Right atrium auricular region (tissue), 2 donors: ENCODE results near the gene INPP5A. TPM values are rescaled to one million over a fixed set of nuclear protein-coding genes. Genes with fewer than 3 reads are reported as not detected.

ENCODE experiments used
- DNase-seq: peaks from one replicate; pipeline ENCODE4 v3.0.0-alpha.2; 2019; ENCODE audit warnings: low spot score
- H3K27ac ChIP-seq, 2 donors: fragments of 200-600 bp; sonication (generic); 1 replicate in 1 of 2; 2 replicates in 1 of 2; pipeline ENCODE4 v1.5.1; 2016 to 2019
- H3K27me3 ChIP-seq, 2 donors: fragments of 200-600 bp; sonication (generic); one replicate each; pipeline versions ENCODE4 v1.5.1 to v1.6.0; 2017 to 2019
- H3K36me3 ChIP-seq: fragments of 200-600 bp; sonication (generic); one replicate; pipeline ENCODE4 v1.5.1; 2016
- H3K4me1 ChIP-seq, 2 donors: fragments of 200-600 bp; sonication (generic); one replicate each; pipeline versions ENCODE4 v1.5.1 to v1.6.0; 2017 to 2019
- H3K4me3 ChIP-seq, 2 donors: fragments of 200-600 bp; sonication (generic); 1 replicate in 1 of 2; 2 replicates in 1 of 2; pipeline ENCODE4 v1.5.1; 2017 to 2019; ENCODE audit warnings: mild to moderate bottlenecking in 1 of 2, moderate library complexity in 1 of 2
- H3K9me3 ChIP-seq, 2 donors: fragments of 200-600 bp; sonication (generic); one replicate each; pipeline ENCODE4 v1.5.1; 2019
- total RNA-seq, 2 donors: library from RNA; depleted of rRNA; stranded (reverse); fragments of >200 nt; gene quantifications; one replicate each; pipeline ENCODE4 v1.1.0, GENCODE V29; 2016
- TF ChIP-seq, protein P1 (sequence below), 2 donors: fragments of 200-600 bp; sonication (generic); IDR thresholded peaks; one replicate each; pipeline ENCODE4 v1.5.1; 2019; ENCODE audit warnings: antibody characterized with exemption in 2 of 2

The INPP5A gene
- total RNA-seq, 2 donors from 2014 or later: 116 to 143 TPM

DNA sequence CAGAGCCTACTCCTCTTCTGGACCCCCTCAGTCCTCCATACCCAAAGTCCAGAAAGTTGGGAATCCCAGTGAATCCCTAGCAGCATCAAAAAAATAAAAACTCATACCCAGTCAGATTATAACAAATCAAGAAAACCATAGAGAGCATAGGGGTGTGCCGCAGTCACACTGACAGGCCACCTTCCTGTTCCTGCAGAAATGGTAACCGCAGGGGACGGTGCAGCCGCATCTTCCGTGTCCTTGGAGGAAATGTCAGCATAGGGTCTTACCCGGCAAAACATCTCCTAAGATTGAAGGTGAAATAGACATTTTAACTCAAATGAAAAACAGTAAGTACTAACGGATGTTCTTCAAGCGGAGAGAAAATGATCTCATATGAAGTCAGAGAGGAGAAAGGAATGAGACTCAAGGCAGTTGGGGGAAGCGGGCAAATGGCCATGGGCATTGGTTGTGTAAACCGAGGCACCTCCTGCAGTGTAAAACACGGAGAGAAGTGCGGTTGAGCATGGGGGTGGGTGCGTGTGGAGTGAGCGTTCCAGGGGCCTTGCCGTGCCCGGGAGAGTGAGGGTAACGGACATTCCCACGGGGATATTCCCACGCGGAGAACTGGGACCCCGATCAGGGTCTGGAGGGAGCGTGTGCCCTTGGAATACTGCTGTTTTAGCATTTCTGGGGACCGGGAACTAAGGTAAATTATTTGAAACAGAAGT, 137.6 kb downstream of the INPP5A start:
- H3K27me3 ChIP-seq: no peaks in the 10 kb centered on the region
- DNase-seq: no peak
- TF ChIP-seq, protein P1, sequence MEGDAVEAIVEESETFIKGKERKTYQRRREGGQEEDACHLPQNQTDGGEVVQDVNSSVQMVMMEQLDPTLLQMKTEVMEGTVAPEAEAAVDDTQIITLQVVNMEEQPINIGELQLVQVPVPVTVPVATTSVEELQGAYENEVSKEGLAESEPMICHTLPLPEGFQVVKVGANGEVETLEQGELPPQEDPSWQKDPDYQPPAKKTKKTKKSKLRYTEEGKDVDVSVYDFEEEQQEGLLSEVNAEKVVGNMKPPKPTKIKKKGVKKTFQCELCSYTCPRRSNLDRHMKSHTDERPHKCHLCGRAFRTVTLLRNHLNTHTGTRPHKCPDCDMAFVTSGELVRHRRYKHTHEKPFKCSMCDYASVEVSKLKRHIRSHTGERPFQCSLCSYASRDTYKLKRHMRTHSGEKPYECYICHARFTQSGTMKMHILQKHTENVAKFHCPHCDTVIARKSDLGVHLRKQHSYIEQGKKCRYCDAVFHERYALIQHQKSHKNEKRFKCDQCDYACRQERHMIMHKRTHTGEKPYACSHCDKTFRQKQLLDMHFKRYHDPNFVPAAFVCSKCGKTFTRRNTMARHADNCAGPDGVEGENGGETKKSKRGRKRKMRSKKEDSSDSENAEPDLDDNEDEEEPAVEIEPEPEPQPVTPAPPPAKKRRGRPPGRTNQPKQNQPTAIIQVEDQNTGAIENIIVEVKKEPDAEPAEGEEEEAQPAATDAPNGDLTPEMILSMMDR (IDR thresholded peaks at IDR 0.05): no peak

DNA sequence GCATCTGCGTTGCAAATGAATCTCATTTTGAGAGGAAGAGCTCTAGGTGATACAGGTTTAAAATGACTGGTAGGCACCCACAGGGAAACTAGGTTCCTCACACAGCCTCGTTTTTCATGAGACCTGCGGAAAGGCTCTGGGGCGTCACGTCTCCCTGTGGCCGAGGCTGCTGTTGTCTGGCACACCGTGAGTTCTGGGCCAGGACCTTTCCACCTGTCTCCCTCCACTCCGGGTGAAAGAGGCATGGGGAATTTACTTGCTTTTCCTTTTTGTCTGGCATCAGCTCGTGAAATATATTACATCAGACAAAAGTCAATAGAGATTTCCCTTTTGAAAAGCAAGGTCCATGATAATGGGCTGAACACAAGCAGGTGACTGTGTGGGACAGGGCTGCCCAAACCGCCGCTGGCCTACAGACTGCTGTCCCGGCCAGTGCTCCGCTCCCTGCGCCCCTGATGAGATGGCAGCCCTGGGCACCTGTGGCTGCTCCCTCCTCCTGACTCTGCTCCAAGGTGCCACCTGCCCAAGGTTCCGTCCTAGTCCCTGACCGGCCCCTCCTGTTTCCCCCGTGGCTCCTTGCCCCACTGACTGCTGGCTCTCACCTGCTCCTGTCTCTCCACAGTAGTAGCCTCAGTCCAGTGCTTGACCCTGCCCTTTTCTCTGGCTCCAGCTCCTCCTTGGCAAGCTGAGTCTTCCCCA, 138.8 kb downstream of the INPP5A start:
- DNase-seq: no peak
- no peak overlapping the region for H3K4me3 ChIP-seq
- H3K27ac ChIP-seq: no peak overlapping the region
- no peaks in the 10 kb centered on the region for H3K27me3 ChIP-seq
- H3K36me3 ChIP-seq: no peaks in the 10 kb centered on the region
- H3K4me1 ChIP-seq: peaks cover 0 to 7% of the 10 kb centered on the region in 2 donors
- no peaks in the 10 kb centered on the region for H3K9me3 ChIP-seq
- TF ChIP-seq, protein P1 (IDR thresholded peaks at IDR 0.05): no peak

More for the DNA sequence above, 137.6 kb downstream of the INPP5A start:
- Histone ChIP-seq H3K9me3 (no peaks in the 10 kb centered on the region), H3K4me1 (peaks cover 0 to 9% of the 10 kb centered on the region in 2 donors), H3K4me3 (no peak overlapping the region), H3K27ac (no peak overlapping the region), H3K36me3 (no peaks in the 10 kb centered on the region)

DNA sequence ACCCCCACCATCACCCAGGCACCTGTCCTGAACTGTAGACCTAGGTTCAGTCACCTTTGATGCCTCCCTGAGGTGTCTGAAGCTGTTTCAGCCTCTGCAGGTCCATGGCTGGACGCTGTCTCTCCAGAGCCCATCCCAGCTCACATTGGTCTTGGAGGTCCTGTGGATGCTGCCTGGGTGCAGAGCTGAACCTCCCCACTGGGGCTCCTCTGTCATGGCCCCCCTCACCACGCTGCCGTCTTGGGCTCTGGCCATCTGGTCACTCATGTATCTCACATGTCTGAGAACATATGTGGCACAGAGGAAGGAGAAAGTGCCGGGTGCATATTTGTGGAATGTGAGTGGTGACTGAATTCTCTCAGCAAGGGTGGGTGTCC, 139.5 kb downstream of the INPP5A start:
- no peaks in the 10 kb centered on the region for H3K36me3 ChIP-seq
- H3K27ac ChIP-seq: no peak overlapping the region
- H3K4me3 ChIP-seq: no peak overlapping the region
- TF ChIP-seq, protein P1 (IDR thresholded peaks at IDR 0.05): no peak
- no peaks in the 10 kb centered on the region for H3K9me3 ChIP-seq
- H3K27me3 ChIP-seq: no peaks in the 10 kb centered on the region
- no peak for DNase-seq
- no peaks in the 10 kb centered on the region for H3K4me1 ChIP-seq

DNA sequence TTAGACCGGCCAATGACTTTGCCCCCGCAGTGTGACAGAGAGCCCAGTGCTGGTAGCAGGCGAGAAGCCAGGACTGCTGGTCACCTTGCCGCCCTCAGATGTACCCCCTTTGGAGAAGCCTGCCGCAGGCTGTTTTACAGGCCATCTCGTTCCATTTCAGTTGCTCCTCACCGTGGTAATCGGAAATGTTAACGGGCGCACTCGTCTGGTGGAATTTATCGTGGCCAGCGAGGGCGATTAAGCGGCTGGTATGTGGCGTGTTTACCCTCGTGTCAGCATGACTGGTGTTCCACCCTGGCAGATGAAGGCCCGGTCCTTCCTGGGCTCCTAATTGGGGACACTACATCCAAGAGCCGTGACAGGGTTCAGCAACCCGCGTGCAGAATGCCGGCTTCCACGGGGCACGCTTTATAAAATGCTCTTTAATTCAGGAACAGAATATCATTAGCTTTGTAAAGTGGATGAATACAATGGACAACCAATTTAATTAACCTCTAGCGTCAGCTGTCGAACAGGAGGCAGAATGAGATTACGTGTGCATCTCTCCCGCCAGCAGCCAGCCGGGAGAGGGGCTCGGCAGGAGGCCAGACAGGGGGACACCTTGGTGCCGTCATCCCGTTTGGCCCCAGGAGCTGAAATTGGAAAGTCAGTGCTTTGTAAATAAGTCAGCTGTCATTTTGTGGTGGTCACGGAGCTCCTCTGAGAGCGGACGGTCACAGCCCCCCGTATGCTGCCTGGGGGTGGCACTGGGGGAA, 140.1 kb downstream of the INPP5A start:
- TF ChIP-seq, protein P1 (IDR thresholded peaks at IDR 0.05): no peak
- Histone ChIP-seq H3K4me1 (no peaks in the 10 kb centered on the region), H3K27ac (no peak overlapping the region)

DNA sequence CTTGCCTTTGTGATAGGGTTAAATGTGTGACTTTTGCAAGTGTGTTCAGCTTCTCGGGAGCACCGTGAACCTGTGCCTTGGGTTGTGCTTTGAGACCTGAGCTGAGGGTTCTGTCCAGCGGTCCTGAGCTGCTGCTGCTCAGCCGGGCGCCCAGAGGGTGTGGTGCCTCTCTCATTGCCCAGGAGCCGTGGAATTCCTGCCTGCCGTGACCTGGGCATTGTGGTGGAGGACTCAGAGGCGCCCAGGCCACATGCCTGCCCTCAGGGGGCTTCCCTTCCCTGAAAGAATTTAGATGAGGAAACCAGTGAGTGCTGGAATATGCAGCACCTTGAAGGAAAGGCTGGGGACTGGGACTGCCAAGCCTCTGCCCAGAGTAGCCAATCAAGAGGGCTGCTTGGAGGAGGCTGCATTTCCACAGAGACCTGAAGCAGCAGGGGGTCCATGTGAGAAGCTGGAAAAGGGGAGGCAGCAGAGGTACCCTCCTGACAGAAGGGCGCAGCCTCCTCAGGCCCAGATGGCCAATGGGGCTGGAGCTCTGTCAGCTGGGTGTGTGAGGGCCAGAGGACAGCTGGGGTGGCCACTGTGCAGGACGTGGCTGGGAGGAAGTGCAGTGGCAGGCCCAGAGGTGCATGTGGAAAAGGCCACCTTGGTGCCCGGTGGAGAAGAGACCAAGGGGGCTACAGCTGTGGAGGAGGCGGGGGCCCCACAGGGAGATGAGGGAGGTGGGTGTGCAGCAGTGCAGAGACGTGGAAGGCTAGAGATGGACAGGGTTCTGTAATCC, 141.0 kb downstream of the INPP5A start:
- DNase-seq: no peak
- TF ChIP-seq, protein P1 (IDR thresholded peaks at IDR 0.05): no peak
- H3K27me3 ChIP-seq: no peaks in the 10 kb centered on the region
- no peak overlapping the region for H3K27ac ChIP-seq
- H3K4me3 ChIP-seq: no peak overlapping the region
- H3K36me3 ChIP-seq: no peaks in the 10 kb centered on the region
- peaks cover 0 to 3% of the 10 kb centered on the region in 2 donors for H3K4me1 ChIP-seq
- H3K9me3 ChIP-seq: no peaks in the 10 kb centered on the region

More for the DNA sequence above, 140.1 kb downstream of the INPP5A start:
- Histone ChIP-seq H3K27me3 (no peaks in the 10 kb centered on the region), H3K4me3 (no peak overlapping the region), H3K36me3 (no peaks in the 10 kb centered on the region), H3K9me3 (no peaks in the 10 kb centered on the region)
- no peak for DNase-seq
